AG08396 (cell line): ENCODE measurements around the gene FAM174C.

ENCODE experiments used
- DNase-seq: peaks from one replicate; pipeline ENCODE4 v3.0.0; 2012; ENCODE audit warnings: low spot score, mixed read lengths

The FAM174C gene

GRCh38 chr19:1321539-1321938 is 46.2 kb downstream of the FAM174C start:
- DNase-seq: no peak

- no peak for DNase-seq
Measured at GRCh38 chr19:1322198-1322981, 47.1 kb downstream of the FAM174C start.

DNA sequence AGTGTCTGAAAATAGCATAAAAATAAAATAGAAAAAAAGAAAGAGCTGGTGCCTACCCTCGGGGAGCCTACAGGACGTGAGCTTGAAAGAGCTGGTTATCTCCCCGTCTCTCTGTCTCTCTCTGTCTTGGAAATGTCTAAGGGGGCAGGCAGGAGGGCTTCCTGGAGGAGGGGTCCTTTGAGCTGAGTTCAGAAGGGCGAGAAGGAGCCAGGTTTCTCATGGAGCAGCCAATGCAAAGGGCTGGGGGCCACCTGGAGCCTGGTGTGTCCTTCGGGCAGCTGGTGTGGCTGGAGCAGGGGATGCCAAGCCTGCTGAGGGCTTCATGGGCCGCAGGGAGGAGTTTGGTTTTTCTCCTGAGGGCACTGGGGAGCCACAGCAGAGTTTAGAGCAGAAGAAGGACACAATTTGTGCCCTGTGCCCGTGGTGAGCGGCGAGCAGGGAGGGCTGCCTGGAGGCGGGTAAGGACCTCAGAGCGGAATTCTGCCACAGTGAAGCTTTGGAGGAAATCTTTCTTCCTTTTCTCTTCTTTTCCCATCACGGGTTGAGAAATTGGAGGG is 49.0 kb downstream of the FAM174C start:
- no peak for DNase-seq

DNA sequence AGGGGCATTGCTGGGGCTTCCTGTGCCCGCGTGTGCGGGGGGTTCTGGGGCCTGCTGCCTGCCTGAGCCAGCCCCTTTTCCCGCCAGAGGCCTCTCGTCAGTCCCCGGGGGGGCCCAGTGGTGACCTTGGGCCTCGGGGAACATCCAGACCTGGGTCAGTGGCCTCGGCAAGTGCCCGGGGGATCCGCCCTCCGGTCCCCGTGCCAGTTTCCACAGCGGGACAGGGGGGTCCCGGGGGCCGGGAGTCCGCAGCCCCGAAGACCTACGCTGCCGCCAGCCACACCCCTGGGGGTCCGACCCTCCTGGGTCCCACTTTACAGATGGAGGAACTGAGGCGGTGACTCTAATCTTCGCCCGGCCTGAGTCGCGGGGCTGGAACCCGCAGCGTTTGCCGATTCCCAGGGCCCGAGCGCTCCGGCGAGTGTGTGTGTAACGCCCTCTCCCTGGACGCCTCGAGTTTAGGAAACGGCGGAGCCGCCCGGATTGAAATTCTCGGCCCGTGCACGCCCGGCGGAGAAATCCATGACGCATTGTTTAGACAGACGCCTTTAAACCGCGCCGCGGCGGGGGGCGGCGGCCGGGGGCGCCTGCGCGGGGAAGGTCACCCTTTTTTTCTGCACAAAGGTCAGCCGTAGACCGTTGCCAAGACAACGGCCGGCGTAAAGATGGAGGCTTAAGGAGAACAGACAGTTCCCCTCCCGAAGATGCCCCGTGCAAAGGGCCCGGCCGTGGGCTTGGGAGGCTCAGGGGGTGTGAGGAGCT is 49.7 kb downstream of the FAM174C start:
- peak; percentile 91 for DNase-seq

DNA sequence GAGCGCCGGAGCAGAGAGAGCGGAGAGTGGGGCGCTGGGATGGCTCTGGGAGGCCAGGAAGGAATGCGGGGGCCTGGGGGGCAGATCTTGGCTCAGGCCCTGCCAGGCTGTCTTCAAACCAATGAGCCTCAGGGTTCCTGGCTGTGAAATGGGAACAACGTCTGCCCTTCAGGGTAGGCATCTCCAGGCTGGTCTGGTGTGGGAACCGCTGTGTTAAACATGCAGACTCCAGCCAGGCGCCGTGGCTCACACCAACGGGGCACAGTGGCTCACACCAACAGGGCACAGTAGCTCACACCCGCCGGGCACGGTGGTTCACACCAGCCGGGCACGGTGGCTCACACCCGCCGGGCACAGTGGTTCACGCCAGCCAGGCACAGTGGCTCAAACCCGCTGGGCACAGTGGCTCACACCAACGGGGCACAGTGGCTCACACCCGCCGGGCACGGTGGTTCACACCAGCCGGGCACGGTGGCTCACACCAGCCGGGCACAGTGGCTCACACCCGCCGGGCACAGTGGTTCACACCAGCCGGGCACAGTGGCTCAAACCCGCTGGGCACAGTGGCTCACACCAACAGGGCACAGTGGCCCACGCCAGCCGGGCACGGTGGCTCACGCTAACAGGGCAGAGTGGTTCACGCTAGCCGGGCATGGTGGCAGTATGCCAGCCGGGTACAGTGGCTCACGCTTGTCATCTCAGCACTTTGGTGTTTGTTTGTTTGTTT is 50.4 kb downstream of the FAM174C start:
- no peak for DNase-seq

- no peak for DNase-seq
Measured at GRCh38 chr19:1327125-1327524, 51.8 kb downstream of the FAM174C start.
